Left lung (tissue), 10 donors: ENCODE measurements around the gene AKR1A1. TPM values are rescaled to one million over a fixed set of nuclear protein-coding genes. Genes with fewer than 3 reads are reported as not detected.

Experiments
- ATAC-seq: fragments of 200-7000 bp; cut with Tn5 transposase; one replicate; pipeline ENCODE4 v1.9.1; 2020; ENCODE audit warnings: moderate library complexity
- DNase-seq, 4 donors: peaks; one replicate each; pipeline ENCODE4 v3.0.0-alpha.2; 2013 to 2020
- H3K27ac ChIP-seq, 2 donors: fragments of 200-600 bp; sonication (generic) in 1 of 2; one replicate each; pipeline versions ENCODE4 v1.5.0 to v1.8.0; 2020 to 2021
- H3K27me3 ChIP-seq, 2 donors: fragments of 200-600 bp; sonication (generic) in 1 of 2; one replicate each; pipeline versions ENCODE4 v1.5.0 to v1.8.0; 2020 to 2021
- H3K36me3 ChIP-seq, 2 donors: fragments of 200-600 bp; sonication (generic) in 1 of 2; one replicate each; pipeline versions ENCODE4 v1.5.0 to v1.8.0; 2020 to 2021
- H3K4me1 ChIP-seq, 2 donors: fragments of 200-600 bp; one replicate each; pipeline ENCODE4 v1.8.0; 2021
- H3K4me3 ChIP-seq, 2 donors: fragments of 200-600 bp; sonication (generic) in 1 of 2; one replicate each; pipeline versions ENCODE4 v1.5.0 to v1.8.0; 2020 to 2021; ENCODE audit warnings: mild to moderate bottlenecking in 1 of 2
- H3K9me3 ChIP-seq, 2 donors: fragments of 200-600 bp; sonication (generic) in 1 of 2; one replicate each; pipeline versions ENCODE4 v1.5.0 to v1.8.0; 2020 to 2021
- intact Hi-C, 2 donors: fragments of 100-400 bp; cut with DNase I; formaldehyde crosslinking; loops; one replicate each; pipeline versions ENCODE4 v1.11.2 to v1.14.2; 2022
- polyA plus RNA-seq, 6 donors: library from polyadenylated mRNA; unstranded; fragments of 120-200 nt; gene quantifications; one replicate each; pipeline ENCODE4 v1.2.1, GENCODE V29; 2013; ENCODE audit not compliant: insufficient read length in 6 of 6
- total RNA-seq, 2 donors: library from RNA; stranded (reverse); fragmentation: NEBNext Ultra II Directional; extraction: Animal tissue kit (Norgen Biotek cat#: 25700); gene quantifications; one replicate each; pipeline ENCODE4 v1.2.1, GENCODE V29; 2021
- TF ChIP-seq, protein P1 (sequence below), 2 donors: fragments of 200-600 bp; sonication (generic) in 1 of 2; IDR thresholded peaks; one replicate each; pipeline versions ENCODE4 v1.5.0 to v1.8.0; 2021; ENCODE audit warnings: antibody characterized with exemption in 2 of 2
- donor health status: DM: no; HTN: yes; CAD: no.
- donor health status: DM: no; HTN: no; CAD: no.

The AKR1A1 gene
- total and polyA plus RNA-seq, 8 donors, result 134 to 258 (median 151) TPM

DNA sequence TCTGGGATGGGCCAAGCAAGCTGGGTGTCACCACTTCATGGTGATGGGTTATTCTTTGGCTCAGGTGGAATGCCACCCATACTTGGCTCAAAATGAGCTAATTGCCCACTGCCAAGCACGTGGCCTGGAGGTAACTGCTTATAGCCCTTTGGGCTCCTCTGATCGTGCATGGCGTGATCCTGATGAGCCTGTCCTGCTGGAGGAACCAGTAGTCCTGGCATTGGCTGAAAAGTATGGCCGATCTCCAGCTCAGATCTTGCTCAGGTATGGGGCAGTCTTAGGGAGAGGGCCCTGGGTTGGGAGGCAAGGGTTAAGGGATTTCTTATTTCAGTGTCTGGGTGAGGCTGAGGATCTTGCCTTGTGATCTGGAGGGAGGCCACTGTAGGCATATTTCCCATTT is 17.8 kb downstream of the AKR1A1 start:
- no peak for ATAC-seq
- H3K9me3 ChIP-seq, result no peaks in the 10 kb centered on the region
- H3K36me3 ChIP-seq, result peaks cover 3 to 76% of the 10 kb centered on the region in 2 donors
- H3K4me1 ChIP-seq, result peaks cover 0 to 3% of the 10 kb centered on the region in 2 donors
- DNase-seq, result no peak
- H3K27me3 ChIP-seq, result no peaks in the 10 kb centered on the region
- TF ChIP-seq, protein P1, sequence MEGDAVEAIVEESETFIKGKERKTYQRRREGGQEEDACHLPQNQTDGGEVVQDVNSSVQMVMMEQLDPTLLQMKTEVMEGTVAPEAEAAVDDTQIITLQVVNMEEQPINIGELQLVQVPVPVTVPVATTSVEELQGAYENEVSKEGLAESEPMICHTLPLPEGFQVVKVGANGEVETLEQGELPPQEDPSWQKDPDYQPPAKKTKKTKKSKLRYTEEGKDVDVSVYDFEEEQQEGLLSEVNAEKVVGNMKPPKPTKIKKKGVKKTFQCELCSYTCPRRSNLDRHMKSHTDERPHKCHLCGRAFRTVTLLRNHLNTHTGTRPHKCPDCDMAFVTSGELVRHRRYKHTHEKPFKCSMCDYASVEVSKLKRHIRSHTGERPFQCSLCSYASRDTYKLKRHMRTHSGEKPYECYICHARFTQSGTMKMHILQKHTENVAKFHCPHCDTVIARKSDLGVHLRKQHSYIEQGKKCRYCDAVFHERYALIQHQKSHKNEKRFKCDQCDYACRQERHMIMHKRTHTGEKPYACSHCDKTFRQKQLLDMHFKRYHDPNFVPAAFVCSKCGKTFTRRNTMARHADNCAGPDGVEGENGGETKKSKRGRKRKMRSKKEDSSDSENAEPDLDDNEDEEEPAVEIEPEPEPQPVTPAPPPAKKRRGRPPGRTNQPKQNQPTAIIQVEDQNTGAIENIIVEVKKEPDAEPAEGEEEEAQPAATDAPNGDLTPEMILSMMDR (IDR thresholded peaks at IDR 0.05), result no peak
- H3K4me3 ChIP-seq, result no peak overlapping the region
- H3K27ac ChIP-seq, result no peak overlapping the region
- intact Hi-C loops, result loop anchor here (5.0 to 10.0 kb wide), 3 partner anchors 54 to 224 kb away; partner anchors contain the start of genes MUTYH (in 1 of the 2) and TOE1 (in 1 of the 2)

DNA sequence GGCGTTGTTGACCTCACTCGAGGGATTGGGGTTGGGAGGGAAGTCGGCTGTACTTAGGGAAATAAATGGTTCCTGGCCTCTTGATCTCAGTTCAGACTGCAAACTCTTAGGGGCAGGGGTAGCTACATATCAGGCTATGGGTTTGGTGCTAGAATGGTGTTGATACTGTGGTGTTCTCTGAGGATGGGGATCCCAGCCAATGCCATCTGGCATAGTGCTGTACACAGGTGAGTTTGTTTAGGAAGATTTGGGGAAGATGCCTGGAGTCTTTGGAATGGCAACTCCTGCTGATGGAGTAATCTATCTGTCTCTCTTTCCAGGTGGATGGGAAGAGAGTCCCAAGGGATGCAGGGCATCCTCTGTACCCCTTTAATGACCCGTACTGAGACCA is 18.9 kb downstream of the AKR1A1 start:
- H3K4me3 ChIP-seq, result no peak overlapping the region
- no peak overlapping the region for H3K27ac ChIP-seq
- peaks cover 0 to 3% of the 10 kb centered on the region in 2 donors for H3K4me1 ChIP-seq
- H3K36me3 ChIP-seq, result peaks cover 3 to 65% of the 10 kb centered on the region in 2 donors
- intact Hi-C loops, result loop anchor here (5.0 to 10.0 kb wide), 3 partner anchors 55 to 225 kb away; partner anchors contain the start of genes MUTYH (in 1 of the 2) and TOE1 (in 1 of the 2)
- H3K9me3 ChIP-seq, result no peaks in the 10 kb centered on the region
- H3K27me3 ChIP-seq, result no peaks in the 10 kb centered on the region
- ATAC-seq (no peak), DNase-seq (no peak)
- TF ChIP-seq, protein P1 (IDR thresholded peaks at IDR 0.05), result no peak

DNA sequence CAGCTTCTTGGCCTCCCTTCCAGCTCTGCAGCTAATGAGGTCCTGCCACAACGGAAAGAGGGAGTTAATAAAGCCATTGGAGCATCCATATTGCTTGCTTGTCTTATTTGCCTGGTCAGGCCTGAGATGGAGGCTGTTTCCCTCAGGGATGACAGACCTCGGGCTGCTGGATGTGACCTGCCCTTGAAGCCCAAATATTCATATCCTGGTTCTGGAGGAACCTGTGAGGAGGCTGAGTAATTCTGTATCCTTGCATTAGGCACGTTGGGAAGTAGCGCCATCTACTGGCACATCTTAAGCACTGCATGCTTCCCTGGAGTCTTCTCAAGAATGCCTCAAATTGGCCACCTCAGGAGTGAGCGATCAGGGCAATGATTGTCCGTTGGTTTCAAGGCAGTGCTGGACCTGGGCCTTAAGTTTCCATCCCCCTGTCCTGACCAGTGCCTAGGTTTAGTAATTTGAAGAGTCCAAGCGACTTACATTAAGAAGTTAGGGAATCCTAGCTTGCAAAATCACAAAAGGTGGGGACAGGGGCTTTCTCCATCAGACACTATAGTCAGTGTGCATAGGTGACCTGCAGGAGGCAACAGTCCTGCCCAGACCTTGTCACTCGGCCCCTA is 19.4 kb downstream of the AKR1A1 start:
- no peak overlapping the region for H3K4me3 ChIP-seq
- H3K27me3 ChIP-seq, result no peaks in the 10 kb centered on the region
- DNase-seq (peak in 3 of 4 donors; percentile 63 to 76 (median 63)), ATAC-seq (peak; percentile 98)
- no peaks in the 10 kb centered on the region for H3K9me3 ChIP-seq
- TF ChIP-seq, protein P1 (IDR thresholded peaks at IDR 0.05), result peak; percentile 94 to 97
- peaks cover 3 to 60% of the 10 kb centered on the region in 2 donors for H3K36me3 ChIP-seq
- H3K27ac ChIP-seq, result no peak overlapping the region
- intact Hi-C loops, result loop anchor here (5.0 to 10.0 kb wide), 4 partner anchors 55 to 225 kb away; partner anchors contain the start of genes MUTYH (in 1 of the 2) and TOE1 (in 1 of the 2)
- peaks cover 0 to 3% of the 10 kb centered on the region in 2 donors for H3K4me1 ChIP-seq

DNA sequence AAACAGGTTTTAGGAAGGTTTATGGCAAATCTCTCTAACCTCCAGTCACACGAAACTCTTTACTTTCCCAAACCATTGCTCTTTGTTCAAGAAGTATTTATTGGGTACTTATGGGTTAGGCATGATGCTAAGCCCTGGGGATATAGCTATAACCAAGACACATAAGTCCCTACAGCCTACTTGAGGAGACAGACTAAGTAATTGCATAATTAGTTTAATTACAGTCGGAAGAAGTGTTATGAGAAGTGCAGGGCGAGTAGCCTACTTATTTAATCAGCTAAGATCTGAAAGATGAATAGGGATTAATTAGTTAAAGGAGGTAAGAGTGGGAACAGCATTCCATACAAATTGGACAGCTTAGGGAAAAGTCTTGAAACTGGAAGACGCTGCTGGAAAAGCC is 20.0 kb downstream of the AKR1A1 start:
- intact Hi-C loops, result loop anchor here in 1 of 2 donors (10.0 kb wide), 1 partner anchor 206 kb away; no protein-coding TSS in a partner anchor
- Histone ChIP-seq H3K4me1 (peaks cover 0 to 4% of the 10 kb centered on the region in 2 donors), H3K4me3 (no peak overlapping the region), H3K27ac (no peak overlapping the region), H3K9me3 (no peaks in the 10 kb centered on the region), H3K36me3 (peaks cover 3 to 56% of the 10 kb centered on the region in 2 donors), H3K27me3 (no peaks in the 10 kb centered on the region)
- DNase-seq (no peak), ATAC-seq (no peak)
- TF ChIP-seq, protein P1 (IDR thresholded peaks at IDR 0.05), result no peak

DNA sequence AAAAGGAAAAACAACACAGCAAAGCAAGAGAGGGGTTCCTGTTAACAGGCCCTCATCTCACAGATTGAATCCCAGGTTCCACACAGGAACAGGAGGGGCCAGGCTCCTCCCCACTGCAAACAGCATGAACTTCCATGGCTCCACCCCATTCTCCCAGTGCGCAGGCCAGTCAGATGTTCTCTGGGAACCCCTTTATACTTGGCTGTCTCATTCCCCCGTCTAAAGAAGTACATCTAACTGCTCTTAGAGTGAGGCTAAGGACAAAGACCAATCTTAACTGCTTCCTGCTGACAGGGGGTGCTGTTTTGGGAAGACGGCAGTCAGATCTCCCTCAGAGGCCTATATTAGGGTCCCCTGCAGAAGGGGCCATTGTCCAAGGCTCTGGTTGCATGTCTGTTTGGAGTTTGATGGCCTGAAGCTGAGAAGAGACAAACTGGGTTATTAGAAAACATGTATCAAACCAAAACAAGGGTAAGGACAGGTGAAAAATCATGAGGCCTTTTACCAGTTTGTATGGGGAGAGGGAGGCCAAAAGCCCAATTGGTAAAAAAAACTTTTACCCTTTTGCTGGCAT is 22.7 kb downstream of the AKR1A1 start:
- Histone ChIP-seq H3K9me3 (no peaks in the 10 kb centered on the region), H3K4me3 (no peak overlapping the region), H3K27ac (no peak overlapping the region), H3K36me3 (peaks cover 0 to 29% of the 10 kb centered on the region in 2 donors), H3K4me1 (peaks cover 0 to 6% of the 10 kb centered on the region in 2 donors), H3K27me3 (no peaks in the 10 kb centered on the region)
- TF ChIP-seq, protein P1 (IDR thresholded peaks at IDR 0.05), result no peak
- intact Hi-C loops, result loop anchor here in 1 of 2 donors (10.0 kb wide), 1 partner anchor 209 kb away; no protein-coding TSS in a partner anchor
- DNase-seq (no peak), ATAC-seq (no peak)
